GM20000 (cell line): ENCODE measurements around the gene HSD17B10.
A peak's percentile ranks its signal among the peaks of the same experiment; 100 is the strongest.

ENCODE experiments used
- DNase-seq: peaks from one replicate; pipeline ENCODE4 v3.0.0; 2012; ENCODE audit warnings: low spot score
- CTCF ChIP-seq: IDR thresholded peaks from 2 replicates; pipeline ENCODE4 v1.5.1; 2012; ENCODE audit warnings: mild to moderate bottlenecking, control low read depth; ENCODE audit errors: extremely low read depth, missing control alignments

Gene HSD17B10

GRCh38 chrX:53445977-53446376 lies 11.8 kb upstream of the HSD17B10 start:
- TF ChIP-seq CTCF = peak; percentile 31
- DNase-seq = no peak

- DNase-seq = no peak
- TF ChIP-seq CTCF = no peak
These were observed 8.1 kb upstream of the HSD17B10 start for GRCh38 chrX:53442322-53442631.

DNA sequence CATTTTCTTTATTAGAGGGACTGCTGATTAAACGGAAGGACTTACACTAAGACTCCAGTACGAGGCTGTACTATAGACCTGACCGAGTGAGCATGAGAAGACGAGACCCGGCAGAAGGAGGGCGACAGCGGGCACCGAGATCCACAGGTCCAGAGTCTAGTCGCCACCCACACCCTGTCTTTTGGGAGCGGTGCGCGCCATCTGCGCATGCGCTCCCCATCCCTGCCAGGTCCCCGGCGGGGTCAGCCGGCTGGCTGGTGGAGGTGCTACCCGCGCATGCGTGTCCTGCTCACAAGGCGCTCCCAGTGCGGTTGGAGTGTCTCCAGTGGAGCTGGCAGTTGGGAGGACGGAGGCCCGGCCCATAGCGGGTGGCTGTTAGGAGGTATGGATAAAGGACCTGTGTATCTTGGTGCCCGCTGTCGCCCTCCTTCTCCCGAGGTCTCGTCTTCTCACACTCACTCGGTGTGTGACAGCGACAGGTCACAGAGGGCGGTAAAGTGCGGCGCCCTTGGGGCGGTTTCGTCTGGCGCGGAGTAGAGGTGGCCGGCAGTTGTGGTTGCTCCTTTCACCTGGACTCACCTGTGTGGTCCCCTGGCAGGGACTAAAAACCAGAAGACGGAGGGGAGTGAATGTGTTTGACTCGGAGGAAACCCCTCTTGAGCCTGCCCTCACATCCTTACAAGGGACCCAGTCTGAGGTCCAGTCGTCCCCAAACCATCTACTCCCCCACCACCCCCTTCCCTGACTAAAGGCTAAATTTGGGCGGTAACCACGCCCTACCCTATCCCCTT lies 7.6 kb upstream of the HSD17B10 start:
- TF ChIP-seq CTCF = no peak
- DNase-seq = peak; percentile 80

- TF ChIP-seq CTCF = no peak
- DNase-seq = no peak
These were observed 6.7 kb upstream of the HSD17B10 start for GRCh38 chrX:53440621-53441517.

- DNase-seq = no peak
- no peak for TF ChIP-seq CTCF
These were observed 5.9 kb upstream of the HSD17B10 start for GRCh38 chrX:53440101-53440500.

GRCh38 chrX:53438832-53439230 lies 4.7 kb upstream of the HSD17B10 start:
- DNase-seq = no peak
- no peak for TF ChIP-seq CTCF

DNA sequence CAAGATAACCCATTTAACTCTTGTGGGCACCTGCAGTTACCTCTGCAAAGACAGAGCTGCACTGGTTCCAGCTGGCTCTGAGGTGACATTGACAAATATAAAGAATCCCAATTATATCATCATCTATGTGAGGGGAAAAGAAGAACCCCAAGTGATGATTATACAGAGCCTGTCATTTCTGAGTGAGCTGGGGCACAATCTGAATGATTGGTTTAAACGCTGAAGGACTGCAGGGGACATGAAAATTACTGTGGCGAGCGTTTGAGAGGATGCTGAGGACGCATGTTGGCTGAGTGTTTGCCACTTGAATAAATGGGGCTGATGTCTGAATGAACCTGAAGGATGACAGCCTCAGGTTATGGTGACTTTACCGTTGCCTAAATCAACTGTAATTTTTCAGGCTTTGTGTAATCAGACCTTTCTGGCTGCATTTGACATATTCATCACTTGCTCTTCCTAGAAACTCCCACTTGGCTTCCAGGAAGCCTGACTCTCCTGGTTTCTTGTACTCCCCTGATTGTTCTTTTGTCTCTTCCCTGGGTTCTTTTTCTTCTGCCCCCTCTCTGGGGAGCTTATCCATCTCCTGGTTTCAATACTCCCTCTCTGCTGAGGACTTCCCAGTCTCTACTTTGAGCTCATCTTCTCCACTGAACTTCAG lies 4.1 kb upstream of the HSD17B10 start:
- DNase-seq = no peak
- TF ChIP-seq CTCF = no peak
